ENCODE measurements around the gene ELAVL2.

DNA sequence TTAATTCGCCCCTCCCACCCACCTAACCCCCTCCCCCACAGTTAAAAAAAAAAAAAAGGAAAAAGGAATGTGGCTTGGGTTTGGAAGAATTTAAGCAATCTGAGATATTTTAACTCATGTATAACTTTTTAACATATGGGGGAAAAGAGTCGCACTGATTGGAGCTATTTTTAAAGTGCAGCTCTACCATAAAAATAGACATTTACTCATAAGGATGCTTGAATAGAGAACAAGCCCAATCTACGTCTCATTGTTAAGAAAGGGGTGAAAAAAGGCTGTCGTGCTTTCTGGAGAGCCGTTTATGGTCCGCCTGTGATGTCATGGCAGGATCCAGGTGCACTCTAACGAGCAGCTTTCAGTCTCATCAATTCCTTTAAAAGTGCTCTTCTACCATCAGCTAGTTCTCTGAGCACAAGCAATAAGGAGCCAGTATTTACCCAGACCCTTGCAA, 142.4 kb downstream of the ELAVL2 start:
- TF ChIP-seq POLR2A (IDR thresholded peaks at IDR 0.05; ENCODE audit: low read depth) (no peak), EP300 (IDR thresholded peaks at IDR 0.05) (no peak)
- TF ChIP-seq, protein P1, sequence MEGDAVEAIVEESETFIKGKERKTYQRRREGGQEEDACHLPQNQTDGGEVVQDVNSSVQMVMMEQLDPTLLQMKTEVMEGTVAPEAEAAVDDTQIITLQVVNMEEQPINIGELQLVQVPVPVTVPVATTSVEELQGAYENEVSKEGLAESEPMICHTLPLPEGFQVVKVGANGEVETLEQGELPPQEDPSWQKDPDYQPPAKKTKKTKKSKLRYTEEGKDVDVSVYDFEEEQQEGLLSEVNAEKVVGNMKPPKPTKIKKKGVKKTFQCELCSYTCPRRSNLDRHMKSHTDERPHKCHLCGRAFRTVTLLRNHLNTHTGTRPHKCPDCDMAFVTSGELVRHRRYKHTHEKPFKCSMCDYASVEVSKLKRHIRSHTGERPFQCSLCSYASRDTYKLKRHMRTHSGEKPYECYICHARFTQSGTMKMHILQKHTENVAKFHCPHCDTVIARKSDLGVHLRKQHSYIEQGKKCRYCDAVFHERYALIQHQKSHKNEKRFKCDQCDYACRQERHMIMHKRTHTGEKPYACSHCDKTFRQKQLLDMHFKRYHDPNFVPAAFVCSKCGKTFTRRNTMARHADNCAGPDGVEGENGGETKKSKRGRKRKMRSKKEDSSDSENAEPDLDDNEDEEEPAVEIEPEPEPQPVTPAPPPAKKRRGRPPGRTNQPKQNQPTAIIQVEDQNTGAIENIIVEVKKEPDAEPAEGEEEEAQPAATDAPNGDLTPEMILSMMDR (IDR thresholded peaks at IDR 0.05) = no peak
